GM18873 (cell line): ENCODE results near the gene ATP5F1E.

ENCODE experiments used
- ATAC-seq: cut with Tn5 transposase; IDR thresholded peaks from one replicate; pipeline ENCODE4 v1.9.1; 2021; ENCODE audit warnings: mild to moderate bottlenecking, moderate library complexity, moderate number of reproducible peaks; ENCODE audit not compliant: unreplicated experiment, low FRiP score

ATP5F1E gene

DNA sequence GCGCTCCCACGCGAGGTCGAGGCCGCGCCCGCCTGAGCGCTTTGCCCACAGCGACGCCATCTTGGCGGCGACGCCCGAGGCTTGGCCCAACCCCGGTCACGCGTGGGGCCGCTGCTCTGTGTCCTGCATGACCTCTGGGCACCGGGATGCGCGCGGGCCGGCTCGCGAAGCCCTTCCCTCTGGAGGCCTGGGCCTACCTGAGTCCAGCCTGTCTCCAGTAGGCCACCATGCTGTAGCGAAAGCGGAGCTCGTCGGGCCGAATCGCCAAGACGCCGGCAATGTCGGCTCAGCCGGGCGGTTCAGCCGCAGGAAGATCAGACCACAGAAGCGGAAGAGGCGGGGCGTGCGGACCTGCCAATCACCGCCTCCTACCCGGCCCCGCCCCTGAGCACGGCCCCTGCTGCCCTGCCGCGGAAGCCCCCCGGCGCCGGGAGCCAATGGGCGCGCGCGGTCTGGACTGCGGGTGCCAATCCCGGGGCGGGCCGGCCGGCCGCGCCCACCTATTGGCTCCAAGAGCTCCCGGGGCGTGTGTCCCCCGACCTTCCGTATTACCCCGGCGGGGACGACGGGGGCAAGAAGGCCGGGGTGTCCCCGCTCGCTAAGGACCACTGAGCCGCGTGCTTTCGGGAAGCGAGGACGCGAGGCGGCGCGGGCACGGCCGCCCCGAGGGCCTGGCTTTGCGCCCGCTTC is at the start of gene ATP5F1E:
TSS of gene ATP5F1E (minus strand) at position 313 of the 690 bp plus-strand sequence. CDS start at position 229, 84 bp downstream.
- ATAC-seq, result peak; percentile 83

DNA sequence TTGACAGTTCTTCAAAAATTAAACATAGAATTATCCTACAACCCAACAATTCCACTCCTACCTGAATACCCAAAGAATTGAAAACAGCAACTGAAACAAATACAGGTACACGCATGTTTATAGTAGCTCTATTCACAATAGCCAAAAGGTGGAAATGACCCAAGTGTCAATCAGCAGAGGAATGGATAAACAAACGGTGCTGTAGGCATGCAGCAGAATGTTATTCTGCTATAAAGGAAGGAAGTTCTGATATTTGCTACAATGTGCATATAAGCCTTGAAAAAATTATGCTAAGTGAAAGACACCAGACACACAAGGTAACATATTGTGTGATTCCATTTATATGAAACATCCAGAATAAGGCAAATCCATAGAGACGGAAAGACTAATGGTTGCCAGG is 48.9 kb upstream of the ATP5F1E start:
- no peak for ATAC-seq

DNA sequence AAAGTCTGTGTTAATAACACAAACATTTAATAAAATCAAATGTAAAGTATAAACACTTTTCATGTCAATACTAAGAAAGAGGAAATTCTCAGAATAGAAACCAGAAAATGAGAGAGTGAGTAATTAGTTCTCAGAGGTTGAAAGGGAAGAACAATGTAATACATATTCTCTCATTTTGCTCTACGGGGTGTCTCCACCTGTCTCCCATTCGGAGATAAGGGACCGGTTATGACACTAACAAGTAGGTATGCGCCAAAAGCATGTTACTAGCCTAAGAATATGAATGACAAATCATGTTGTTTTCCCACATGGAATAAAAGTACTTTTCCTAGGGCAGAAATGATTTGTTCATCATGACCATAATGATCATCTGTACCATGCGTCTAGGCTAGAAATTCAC is 46.1 kb upstream of the ATP5F1E start:
- no peak for ATAC-seq

DNA sequence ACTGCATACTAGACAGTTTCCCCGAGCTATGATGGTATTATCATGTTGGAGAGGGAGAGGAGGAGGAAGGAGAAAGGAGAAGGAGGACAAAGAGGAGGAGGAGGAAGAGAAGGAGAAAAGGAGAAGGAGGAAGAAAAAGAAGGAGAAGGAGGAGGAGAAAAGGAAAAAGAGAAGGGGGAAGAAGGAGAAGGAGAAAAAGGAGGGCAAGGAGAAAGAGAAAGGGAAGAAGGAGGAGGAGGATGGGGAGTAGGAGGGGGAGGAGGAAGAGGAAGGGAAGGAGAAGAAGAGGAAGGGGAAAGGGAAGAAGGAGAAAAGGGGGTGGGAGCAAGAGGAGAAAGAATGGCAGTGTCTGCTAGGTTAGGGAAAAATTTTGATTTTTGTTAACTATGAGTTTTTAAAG is 45.6 kb upstream of the ATP5F1E start:
- ATAC-seq, result no peak

GRCh38 chr20:59075934-59076508 is 43.9 kb upstream of the ATP5F1E start:
- no peak for ATAC-seq

GRCh38 chr20:59074456-59074855 is 42.3 kb upstream of the ATP5F1E start:
- no peak for ATAC-seq

GRCh38 chr20:59073582-59073981 is 41.4 kb upstream of the ATP5F1E start:
- ATAC-seq, result no peak

DNA sequence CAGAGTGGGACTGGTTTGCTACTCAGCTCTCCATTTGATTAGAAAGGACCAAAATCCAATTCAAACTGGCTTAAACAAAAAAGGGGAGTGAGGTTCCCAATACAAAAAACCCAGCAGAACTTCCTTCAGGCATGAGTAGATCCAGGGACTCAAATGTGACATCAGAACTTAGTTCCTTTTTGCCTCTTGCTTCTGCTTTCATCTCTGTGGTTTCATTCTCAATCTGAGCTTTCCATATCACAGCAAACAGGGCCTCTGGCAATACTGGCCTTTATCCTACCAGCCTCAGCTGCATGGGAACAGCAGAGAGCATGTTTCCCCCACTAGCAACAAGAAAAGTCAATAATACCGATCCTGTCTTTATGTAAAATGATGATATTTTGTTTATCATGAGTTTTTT is 39.1 kb upstream of the ATP5F1E start:
- no peak for ATAC-seq

- ATAC-seq, result no peak
Observed at GRCh38 chr20:59069026-59069425, 36.9 kb upstream of the ATP5F1E start.

GRCh38 chr20:59068534-59068933 is 36.4 kb upstream of the ATP5F1E start:
- no peak for ATAC-seq

GRCh38 chr20:59064214-59064722 is 32.1 kb upstream of the ATP5F1E start:
- no peak for ATAC-seq

DNA sequence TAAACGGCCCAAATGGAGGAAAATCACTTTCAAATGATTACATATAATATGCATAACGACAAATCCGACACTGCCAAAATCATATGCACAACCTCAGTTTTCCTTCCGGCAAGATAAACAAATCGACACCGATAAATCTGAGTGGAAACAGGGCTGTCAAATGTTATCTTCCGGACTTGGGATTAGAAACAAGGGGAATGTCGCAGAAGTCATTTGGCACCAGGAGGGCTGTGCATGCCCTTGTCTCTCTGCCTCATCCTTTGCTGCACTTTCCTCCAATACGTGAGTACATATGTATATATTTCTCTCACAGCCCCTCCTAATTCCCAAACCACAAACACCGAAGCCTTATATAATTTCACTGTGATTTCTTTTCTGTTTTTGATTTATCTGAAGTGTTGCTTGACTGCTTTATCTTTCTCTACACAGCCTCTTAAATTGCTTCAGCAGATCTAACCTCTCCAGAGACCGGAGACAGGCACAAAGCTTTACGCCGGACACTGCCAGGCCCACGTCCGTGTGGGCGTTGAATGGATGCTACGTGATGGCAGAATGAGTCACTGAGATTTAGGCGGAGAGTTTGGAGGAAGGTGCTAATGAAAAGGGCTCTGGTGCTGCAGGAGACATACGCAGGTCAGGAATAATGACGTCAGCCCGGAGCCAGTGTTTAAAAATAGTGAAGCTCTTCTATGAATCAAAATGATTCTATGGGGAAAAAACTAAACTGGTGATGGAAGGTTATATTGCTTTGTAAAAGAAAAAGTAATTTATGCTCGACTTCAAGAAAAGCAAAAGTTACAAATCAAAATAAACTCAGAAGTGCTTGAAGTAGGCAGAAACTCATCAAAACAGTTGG is 31.5 kb upstream of the ATP5F1E start:
- no peak for ATAC-seq

- ATAC-seq, result no peak
Observed at GRCh38 chr20:59062081-59062480, 29.9 kb upstream of the ATP5F1E start.

- ATAC-seq, result no peak
Observed at GRCh38 chr20:59055302-59055701, 23.2 kb upstream of the ATP5F1E start.

DNA sequence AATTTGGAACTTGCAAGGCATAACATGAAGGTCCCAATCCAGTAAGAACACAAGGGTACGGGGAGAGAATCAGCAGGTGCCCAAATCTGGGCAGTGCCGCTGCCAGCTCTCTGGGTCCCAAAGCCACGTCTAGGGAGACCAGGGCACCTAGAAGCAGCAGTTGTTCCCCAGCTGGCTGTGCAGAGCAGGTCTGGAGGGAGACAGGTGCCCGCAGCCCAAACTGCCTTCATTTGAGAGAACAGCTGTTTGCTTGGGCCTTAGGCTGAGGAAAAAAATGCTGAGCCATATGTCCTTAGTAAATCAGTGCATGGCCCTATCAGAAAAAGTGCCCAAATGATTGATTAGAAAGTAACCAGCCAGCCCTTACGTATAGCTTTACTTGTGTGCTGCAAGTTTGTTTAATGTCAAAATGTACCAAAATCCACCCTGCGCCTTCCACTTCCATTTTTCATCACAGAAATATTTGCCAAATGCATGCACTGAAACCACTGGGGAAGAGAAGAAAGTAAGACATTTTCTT is 19.6 kb upstream of the ATP5F1E start:
- ATAC-seq, result no peak

DNA sequence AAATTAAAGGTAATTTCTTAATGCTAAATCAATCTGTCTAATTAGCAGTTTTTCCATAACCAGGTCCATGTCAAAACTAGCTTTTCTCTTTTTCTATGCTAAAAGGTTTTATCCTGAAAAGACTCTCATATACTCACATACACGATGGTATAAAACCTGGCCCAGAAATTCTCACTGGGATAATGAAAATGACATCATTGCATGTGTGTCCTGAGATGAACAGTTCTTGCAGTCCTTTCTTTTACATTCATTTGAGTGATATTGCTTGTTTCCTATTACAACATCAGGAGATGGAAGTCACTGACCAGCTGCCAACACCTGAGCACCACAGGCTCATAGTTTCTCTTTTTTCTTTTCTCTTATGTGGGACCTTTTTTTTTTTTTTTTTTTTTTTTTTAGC is 18.3 kb upstream of the ATP5F1E start:
- ATAC-seq, result no peak

- no peak for ATAC-seq
Observed at GRCh38 chr20:59048681-59049030, 16.5 kb upstream of the ATP5F1E start.

DNA sequence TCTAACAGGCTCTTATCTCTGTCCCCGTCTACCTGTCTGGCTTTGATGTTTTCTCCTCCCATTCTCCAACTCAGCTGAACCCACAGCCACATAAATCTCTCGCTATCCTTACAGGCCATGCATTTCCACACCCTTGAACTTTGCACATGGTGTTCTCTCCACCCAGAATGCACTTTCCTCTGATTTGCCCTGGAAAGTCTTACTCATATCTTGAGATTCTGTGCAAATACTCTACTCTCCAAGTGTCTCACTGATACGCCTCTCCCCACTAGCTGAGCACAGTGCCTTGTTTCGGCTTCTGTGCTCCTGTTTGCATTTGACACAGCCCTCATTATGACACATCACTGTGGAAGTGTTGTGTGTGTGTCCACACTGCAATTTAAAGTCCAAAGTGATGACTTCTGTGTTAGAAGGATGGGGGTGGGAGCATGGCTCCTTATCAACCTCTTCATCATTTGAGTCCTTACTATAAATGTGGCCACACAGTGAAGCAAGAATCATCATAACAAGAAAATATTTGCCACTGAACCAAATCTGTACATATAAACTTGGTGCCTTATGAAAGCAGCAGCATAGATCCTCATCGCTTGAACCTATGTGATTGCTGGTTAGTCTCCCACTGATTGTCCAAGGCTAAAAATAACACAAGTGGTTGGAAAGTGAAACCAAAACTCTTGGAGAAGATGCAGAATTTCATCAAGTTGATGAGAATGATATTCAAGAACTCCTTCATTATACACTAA is 16.0 kb upstream of the ATP5F1E start:
- ATAC-seq, result no peak

DNA sequence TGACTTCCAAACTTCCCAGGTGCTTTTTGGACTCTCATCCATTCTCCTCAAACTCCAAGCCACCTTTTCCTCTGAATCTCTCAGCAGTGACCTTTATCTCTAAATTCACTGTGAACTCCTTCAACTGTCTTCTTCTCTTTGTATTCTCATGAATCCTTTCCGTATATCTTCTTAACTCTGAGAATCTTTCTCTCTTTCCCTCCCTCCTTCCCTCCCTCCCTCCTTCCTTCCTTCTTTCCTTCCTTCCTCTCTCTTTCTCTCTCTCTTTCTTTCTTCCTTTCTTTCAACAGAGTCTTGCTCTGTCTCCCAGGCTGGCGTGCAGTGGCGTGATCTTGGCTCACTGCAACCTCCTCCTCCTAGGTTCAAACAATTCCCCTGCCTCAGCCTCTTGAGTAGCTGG is 14.7 kb upstream of the ATP5F1E start:
- no peak for ATAC-seq

DNA sequence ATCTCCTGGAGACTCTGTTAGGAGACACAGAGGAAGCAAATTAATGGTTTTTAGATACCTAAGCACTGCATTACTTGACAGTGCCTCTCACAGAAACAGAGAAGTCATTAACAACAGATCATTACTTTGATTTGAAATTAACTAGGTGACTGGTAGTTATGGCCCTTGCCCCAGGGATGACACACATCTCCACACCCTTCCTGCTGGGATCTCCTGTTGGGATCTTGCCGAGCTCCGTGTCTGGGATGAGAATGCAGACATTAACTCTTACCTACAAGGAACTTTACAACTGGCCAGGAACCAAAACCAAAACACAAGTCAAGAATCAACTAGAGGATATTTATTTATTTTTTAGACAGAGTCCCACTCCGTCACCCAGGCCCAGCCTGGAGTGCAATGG is 12.7 kb upstream of the ATP5F1E start:
- no peak for ATAC-seq
